ENCODE measurements around the gene CD247.

The CD247 gene

DNA sequence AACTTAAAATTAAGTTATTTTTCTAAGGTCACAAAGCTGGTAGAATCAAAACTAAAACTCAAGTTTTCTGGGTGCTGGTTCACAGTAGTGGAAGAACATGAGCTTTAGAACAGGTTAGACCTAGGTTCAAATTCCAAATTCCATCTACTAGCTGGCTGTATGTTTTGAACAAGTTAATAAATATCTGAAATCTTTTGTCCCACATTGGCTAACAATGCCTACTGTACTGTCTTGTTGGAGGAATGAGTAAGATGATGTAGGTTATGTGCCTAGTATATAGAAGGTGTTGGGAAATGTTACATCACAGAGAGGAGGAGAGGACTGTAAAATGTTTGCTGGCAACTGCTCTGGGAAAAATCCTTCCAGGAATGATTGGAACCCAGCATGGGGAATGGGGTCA lies 14.0 kb upstream of the CD247 start:
- Histone ChIP-seq H3K9me3 (ENCODE audit: control extremely low read depth in 1 of 5, control insufficient read depth in 4 of 5, insufficient read depth in 2 of 5, low read depth in 1 of 5, low read length in 4 of 5) (no peaks in the 10 kb centered on the region), H3K4me3 (ENCODE audit: control insufficient read depth in 1 of 7, extremely low read depth in 1 of 7, insufficient read depth in 4 of 7, low read depth in 2 of 7, low read length in 6 of 7) (no peak overlapping the region), H3K4me1 (ENCODE audit: control extremely low read depth in 1 of 4, control insufficient read depth in 4 of 4, insufficient read depth in 4 of 4, low read length in 3 of 4) (peaks cover 0 to 9% (median 1%) of the 10 kb centered on the region in 4 experiments), H3K36me3 (ENCODE audit: control insufficient read depth in 4 of 4, insufficient read depth in 4 of 4, low read length in 3 of 4) (peaks cover 0 to 2% (median 0%) of the 10 kb centered on the region in 4 experiments), H3K27ac (ENCODE audit: insufficient read depth in 1 of 2, low read depth in 1 of 2, low read length in 2 of 2, poor library complexity in 1 of 2, severe bottlenecking in 2 of 2) (no peak overlapping the region), H3K27me3 (replicated peaks in 2 of 5; ENCODE audit: control insufficient read depth in 4 of 5, insufficient read depth in 5 of 5, low read length in 4 of 5) (no peaks in the 10 kb centered on the region)
- DNase-seq, result no peak
- ChIA-PET POLR2A (no interaction called here), CTCF (interaction anchor here (1.4 to 4.6 kb wide), 19 partner anchors 9 to 466 kb away, joined by 3 to 53 read pairs (median 6); no protein-coding TSS in a partner anchor)

DNA sequence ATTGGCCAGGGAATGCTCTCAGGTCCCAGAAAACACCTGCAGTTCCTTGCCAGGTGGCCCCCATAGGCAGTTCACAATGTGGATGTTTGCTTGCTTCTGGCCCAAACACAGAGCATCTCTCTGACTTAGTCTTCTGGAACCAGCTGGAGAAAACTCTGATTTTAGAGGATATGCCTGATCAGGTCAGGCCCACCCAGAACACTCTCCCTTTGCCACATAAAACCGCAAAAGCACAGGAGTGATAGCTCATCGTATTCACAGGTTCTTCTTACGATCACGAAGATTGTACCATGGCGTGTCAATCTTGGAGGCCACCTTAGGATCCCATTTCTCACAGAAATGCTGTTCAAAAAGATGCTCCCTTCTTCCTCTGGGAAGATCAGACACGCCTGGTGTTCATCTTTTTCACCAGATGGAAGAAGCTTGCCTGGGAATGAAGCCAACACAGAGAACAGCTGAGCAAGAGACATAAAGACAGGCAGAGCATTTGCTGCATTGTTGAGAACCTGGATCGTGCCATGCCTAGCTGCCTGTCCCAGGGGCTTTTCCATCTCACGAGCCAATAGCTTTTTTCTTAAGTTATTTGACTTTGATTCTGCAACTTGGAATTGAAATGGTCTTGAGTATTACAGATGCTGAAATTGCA lies 11.6 kb upstream of the CD247 start:
- DNase-seq, result no peak
- POLR2A ChIA-PET, result interaction anchor here (1.1 kb wide), 1 partner anchor 126 kb away, joined by 3 read pairs; no protein-coding TSS in a partner anchor
- CTCF ChIA-PET, result interaction anchor here (0.7 to 1.9 kb wide), 7 partner anchors 11 to 283 kb away, joined by 3 to 15 read pairs (median 3); no protein-coding TSS in a partner anchor
- 97% methylated on average over 7 of the region's 8 CpGs for WGBS (ENCODE audit: insufficient coverage)
- no peaks in the 10 kb centered on the region for H3K9me3 ChIP-seq (ENCODE audit: control extremely low read depth in 1 of 5, control insufficient read depth in 4 of 5, insufficient read depth in 2 of 5, low read depth in 1 of 5, low read length in 4 of 5)
- no peaks in the 10 kb centered on the region for H3K36me3 ChIP-seq (ENCODE audit: control insufficient read depth in 4 of 4, insufficient read depth in 4 of 4, low read length in 3 of 4)
- no peaks in the 10 kb centered on the region for H3K27me3 ChIP-seq (replicated peaks in 2 of 5; ENCODE audit: control insufficient read depth in 4 of 5, insufficient read depth in 5 of 5, low read length in 4 of 5)
- H3K4me1 ChIP-seq (ENCODE audit: control extremely low read depth in 1 of 4, control insufficient read depth in 4 of 4, insufficient read depth in 4 of 4, low read length in 3 of 4), result peaks cover 0 to 4% (median 0%) of the 10 kb centered on the region in 4 experiments
- no peak overlapping the region for H3K27ac ChIP-seq (ENCODE audit: insufficient read depth in 1 of 2, low read depth in 1 of 2, low read length in 2 of 2, poor library complexity in 1 of 2, severe bottlenecking in 2 of 2)
- H3K4me3 ChIP-seq (ENCODE audit: control insufficient read depth in 1 of 7, extremely low read depth in 1 of 7, insufficient read depth in 4 of 7, low read depth in 2 of 7, low read length in 6 of 7), result no peak overlapping the region

DNA sequence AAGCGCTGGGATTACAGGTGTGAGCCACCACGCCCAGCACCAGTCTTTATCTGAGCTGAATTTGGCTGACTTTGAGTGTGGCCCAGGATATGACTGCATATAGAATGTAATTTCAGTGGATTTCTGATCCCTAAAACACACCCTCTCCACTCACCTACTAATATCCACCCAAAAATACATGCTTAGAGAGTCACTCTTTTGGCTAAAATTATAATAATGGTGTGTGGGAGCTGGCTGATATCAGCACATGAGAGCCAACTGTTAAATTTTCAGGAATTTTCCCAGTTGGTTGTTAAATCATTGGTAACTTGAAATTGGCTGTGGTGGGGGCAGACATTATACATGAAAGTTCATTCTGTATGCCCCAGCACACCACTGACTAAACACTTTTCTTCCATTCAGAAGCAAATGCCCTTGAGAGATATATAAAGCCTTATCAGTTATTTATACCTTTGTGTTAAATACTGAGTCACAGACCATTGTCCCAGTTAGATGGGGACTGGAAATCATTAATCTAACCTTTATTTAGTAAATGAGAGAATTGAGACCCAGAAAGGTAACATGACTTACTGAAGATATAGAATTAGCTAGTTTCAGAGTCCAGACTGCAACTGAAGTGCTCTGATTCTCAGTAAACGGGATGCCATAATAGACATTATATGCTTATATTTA lies 9.9 kb upstream of the CD247 start:
- DNase-seq, result no peak
- ChIA-PET CTCF (interaction anchor here (0.9 to 1.2 kb wide), 2 partner anchors 37 to 71 kb away, joined by 3 read pairs; no protein-coding TSS in a partner anchor), POLR2A (no interaction called here)
- WGBS (ENCODE audit: insufficient coverage), result 100% methylated on average over 2 of the region's 3 CpGs
- H3K27me3 ChIP-seq (replicated peaks in 2 of 5; ENCODE audit: control insufficient read depth in 4 of 5, insufficient read depth in 5 of 5, low read length in 4 of 5), result no peaks in the 10 kb centered on the region
- no peak overlapping the region for H3K4me3 ChIP-seq (ENCODE audit: control insufficient read depth in 1 of 7, extremely low read depth in 1 of 7, insufficient read depth in 4 of 7, low read depth in 2 of 7, low read length in 6 of 7)
- H3K36me3 ChIP-seq (ENCODE audit: control insufficient read depth in 4 of 4, insufficient read depth in 4 of 4, low read length in 3 of 4), result no peaks in the 10 kb centered on the region
- peaks cover 0 to 3% (median 0%) of the 10 kb centered on the region in 5 experiments for H3K9me3 ChIP-seq (ENCODE audit: control extremely low read depth in 1 of 5, control insufficient read depth in 4 of 5, insufficient read depth in 2 of 5, low read depth in 1 of 5, low read length in 4 of 5)
- H3K4me1 ChIP-seq (ENCODE audit: control extremely low read depth in 1 of 4, control insufficient read depth in 4 of 4, insufficient read depth in 4 of 4, low read length in 3 of 4), result no peaks in the 10 kb centered on the region
- H3K27ac ChIP-seq (ENCODE audit: insufficient read depth in 1 of 2, low read depth in 1 of 2, low read length in 2 of 2, poor library complexity in 1 of 2, severe bottlenecking in 2 of 2), result no peak overlapping the region

DNA sequence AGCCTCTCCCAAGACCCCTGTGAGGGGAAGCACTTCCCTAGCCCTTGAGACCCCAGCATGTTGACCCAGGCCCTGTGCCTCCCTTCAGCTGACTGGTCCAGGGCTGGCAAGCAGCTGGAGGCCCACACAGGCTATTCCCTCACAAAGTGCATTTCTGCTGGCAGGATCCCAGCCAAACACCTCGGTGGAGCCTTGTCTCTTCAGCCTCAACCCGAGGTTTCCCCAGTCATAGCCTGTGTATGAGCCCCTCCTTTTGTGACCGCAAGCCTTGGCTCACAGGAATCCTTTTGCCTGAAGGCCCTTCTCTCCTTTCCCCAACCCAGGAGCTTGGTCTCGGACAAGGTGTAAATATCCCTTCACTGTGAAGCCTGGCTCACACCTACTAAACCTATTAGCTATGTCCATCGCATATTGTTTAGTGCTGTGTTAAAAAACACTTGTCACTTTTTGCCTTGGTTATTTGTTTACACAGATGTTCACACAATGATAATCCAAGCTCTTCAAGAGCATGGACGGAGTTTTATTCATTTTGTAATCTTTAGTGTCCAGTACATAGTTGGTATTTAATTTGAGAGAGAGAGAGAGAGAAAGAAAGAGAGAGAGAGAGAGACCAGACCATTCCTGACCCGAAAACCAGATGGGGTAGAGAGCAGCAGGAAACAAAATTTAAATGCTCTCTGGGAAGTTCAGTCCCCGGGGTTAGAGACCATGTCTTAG lies 8.5 kb upstream of the CD247 start:
- peaks cover 0 to 5% (median 0%) of the 10 kb centered on the region in 5 experiments for H3K9me3 ChIP-seq (ENCODE audit: control extremely low read depth in 1 of 5, control insufficient read depth in 4 of 5, insufficient read depth in 2 of 5, low read depth in 1 of 5, low read length in 4 of 5)
- ChIA-PET POLR2A (no interaction called here), CTCF (interaction anchor here (0.6 to 1.4 kb wide), 4 partner anchors 10 to 250 kb away, joined by 3 read pairs; no protein-coding TSS in a partner anchor)
- DNase-seq, result no peak
- no peaks in the 10 kb centered on the region for H3K4me1 ChIP-seq (ENCODE audit: control extremely low read depth in 1 of 4, control insufficient read depth in 4 of 4, insufficient read depth in 4 of 4, low read length in 3 of 4)
- 77% methylated on average over 5 of the region's 8 CpGs for WGBS (ENCODE audit: insufficient coverage)
- no peak overlapping the region for H3K4me3 ChIP-seq (ENCODE audit: control insufficient read depth in 1 of 7, extremely low read depth in 1 of 7, insufficient read depth in 4 of 7, low read depth in 2 of 7, low read length in 6 of 7)
- H3K27me3 ChIP-seq (replicated peaks in 2 of 5; ENCODE audit: control insufficient read depth in 4 of 5, insufficient read depth in 5 of 5, low read length in 4 of 5), result no peaks in the 10 kb centered on the region
- H3K36me3 ChIP-seq (ENCODE audit: control insufficient read depth in 4 of 4, insufficient read depth in 4 of 4, low read length in 3 of 4), result no peaks in the 10 kb centered on the region
- H3K27ac ChIP-seq (ENCODE audit: insufficient read depth in 1 of 2, low read depth in 1 of 2, low read length in 2 of 2, poor library complexity in 1 of 2, severe bottlenecking in 2 of 2), result no peak overlapping the region

DNA sequence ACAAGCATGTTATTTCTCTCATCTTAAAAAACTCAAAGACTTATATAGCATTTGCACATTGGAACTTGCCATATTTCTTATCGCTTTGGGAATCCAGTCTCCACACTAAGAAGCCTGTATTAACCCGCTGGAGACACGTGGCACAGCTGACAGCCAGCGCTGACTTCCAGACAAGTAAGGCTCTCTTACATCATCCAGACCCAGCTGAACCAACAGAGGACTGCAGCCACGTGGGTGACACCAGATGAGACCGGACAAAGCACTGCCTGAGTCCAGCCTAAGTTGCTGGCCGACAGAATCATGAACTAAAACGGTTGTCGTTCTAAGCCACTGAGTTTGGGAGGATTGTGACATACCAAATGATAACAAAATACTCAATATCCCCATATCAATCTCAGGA lies 6.3 kb upstream of the CD247 start:
- POLR2A ChIA-PET, result no interaction called here

DNA sequence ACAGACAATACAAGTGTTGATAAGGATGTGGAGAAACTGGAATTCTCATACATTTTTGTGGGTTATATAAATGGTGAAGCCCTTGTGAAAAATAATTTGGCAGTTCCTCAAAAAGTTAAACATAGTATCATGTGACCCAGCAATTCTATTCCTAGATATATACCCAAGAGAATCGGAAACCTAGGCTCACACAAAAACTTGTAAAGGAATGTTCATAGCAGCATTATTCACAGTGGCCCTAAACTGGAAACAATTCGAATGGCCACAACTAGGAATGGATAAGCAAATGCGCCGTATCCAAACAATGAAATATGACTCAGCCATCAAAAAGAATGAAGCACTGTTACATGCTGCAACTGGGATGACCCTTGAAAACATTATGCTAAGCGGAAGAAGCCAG lies 3.9 kb upstream of the CD247 start:
- DNase-seq, result no peak
- peaks cover 0 to 5% (median 0%) of the 10 kb centered on the region in 5 experiments for H3K9me3 ChIP-seq (ENCODE audit: control extremely low read depth in 1 of 5, control insufficient read depth in 4 of 5, insufficient read depth in 2 of 5, low read depth in 1 of 5, low read length in 4 of 5)
- no peaks in the 10 kb centered on the region for H3K36me3 ChIP-seq (ENCODE audit: control insufficient read depth in 4 of 4, insufficient read depth in 4 of 4, low read length in 3 of 4)
- 94% methylated on average over 4 of the region's 5 CpGs for WGBS (ENCODE audit: insufficient coverage)
- POLR2A ChIA-PET, result no interaction called here
- H3K4me1 ChIP-seq (ENCODE audit: control extremely low read depth in 1 of 4, control insufficient read depth in 4 of 4, insufficient read depth in 4 of 4, low read length in 3 of 4), result peaks cover 0 to 3% (median 0%) of the 10 kb centered on the region in 4 experiments
- H3K27ac ChIP-seq (ENCODE audit: insufficient read depth in 1 of 2, low read depth in 1 of 2, low read length in 2 of 2, poor library complexity in 1 of 2, severe bottlenecking in 2 of 2), result no peak overlapping the region
- no peak overlapping the region for H3K4me3 ChIP-seq (ENCODE audit: control insufficient read depth in 1 of 7, extremely low read depth in 1 of 7, insufficient read depth in 4 of 7, low read depth in 2 of 7, low read length in 6 of 7)
- CTCF ChIA-PET, result interaction anchor here (1.7 kb wide), 1 partner anchor 11 kb away, joined by 4 read pairs; no protein-coding TSS in a partner anchor
- H3K27me3 ChIP-seq (replicated peaks in 2 of 5; ENCODE audit: control insufficient read depth in 4 of 5, insufficient read depth in 5 of 5, low read length in 4 of 5), result no peaks in the 10 kb centered on the region

More for the DNA sequence above, 6.3 kb upstream of the CD247 start:
- H3K36me3 ChIP-seq (ENCODE audit: control insufficient read depth in 4 of 4, insufficient read depth in 4 of 4, low read length in 3 of 4), result no peaks in the 10 kb centered on the region
- H3K27me3 ChIP-seq (replicated peaks in 2 of 5; ENCODE audit: control insufficient read depth in 4 of 5, insufficient read depth in 5 of 5, low read length in 4 of 5), result no peaks in the 10 kb centered on the region
- 100% methylated on average over 5 of the region's 9 CpGs for WGBS (ENCODE audit: insufficient coverage)
- CTCF ChIA-PET, result interaction anchor here (0.5 to 2.2 kb wide), 4 partner anchors 9 to 486 kb away, joined by 3 to 9 read pairs (median 6); no protein-coding TSS in a partner anchor
- DNase-seq, result no peak
- peaks cover 0 to 5% (median 0%) of the 10 kb centered on the region in 5 experiments for H3K9me3 ChIP-seq (ENCODE audit: control extremely low read depth in 1 of 5, control insufficient read depth in 4 of 5, insufficient read depth in 2 of 5, low read depth in 1 of 5, low read length in 4 of 5)
- H3K4me1 ChIP-seq (ENCODE audit: control extremely low read depth in 1 of 4, control insufficient read depth in 4 of 4, insufficient read depth in 4 of 4, low read length in 3 of 4), result no peaks in the 10 kb centered on the region
- H3K27ac ChIP-seq (ENCODE audit: insufficient read depth in 1 of 2, low read depth in 1 of 2, low read length in 2 of 2, poor library complexity in 1 of 2, severe bottlenecking in 2 of 2), result no peak overlapping the region
- H3K4me3 ChIP-seq (ENCODE audit: control insufficient read depth in 1 of 7, extremely low read depth in 1 of 7, insufficient read depth in 4 of 7, low read depth in 2 of 7, low read length in 6 of 7), result no peak overlapping the region
